ENCODE measurements around the gene EHF.

- TF ChIP-seq CREB5 (CRISPR knock-in tag; IDR thresholded peaks at IDR 0.05; ENCODE audit: low read depth) (no peak), RARB (CRISPR knock-in tag; IDR thresholded peaks at IDR 0.05) (no peak), ZFP30 (CRISPR knock-in tag; IDR thresholded peaks at IDR 0.05) (no peak), PATZ1 (CRISPR knock-in tag; IDR thresholded peaks at IDR 0.05; ENCODE audit: borderline replicate concordance) (no peak), CSDC2 (CRISPR knock-in tag; IDR thresholded peaks at IDR 0.05) (no peak), TOX (CRISPR knock-in tag; IDR thresholded peaks at IDR 0.05; ENCODE audit: borderline replicate concordance) (no peak), ZNF70 (CRISPR knock-in tag; IDR thresholded peaks at IDR 0.05) (no peak), PPARA (CRISPR knock-in tag; IDR thresholded peaks at IDR 0.05; ENCODE audit: borderline replicate concordance) (no peak), BACH2 (CRISPR knock-in tag; IDR thresholded peaks at IDR 0.05; ENCODE audit: borderline replicate concordance) (no peak), OSR1 (CRISPR knock-in tag; IDR thresholded peaks at IDR 0.05) (no peak)
These were observed 60.2 kb downstream of the EHF start for GRCh38 chr11:34680918-34681586.
